Islet precursor cell (in vitro differentiated cells): ENCODE data around the gene GPR52.

Experiments
- DNase-seq: peaks from one replicate; pipeline ENCODE4 v3.0.0-alpha.2; 2018

Gene GPR52

GRCh38 chr1:174469052-174469451 lies 21.3 kb downstream of the GPR52 start:
- DNase-seq, result no peak

DNA sequence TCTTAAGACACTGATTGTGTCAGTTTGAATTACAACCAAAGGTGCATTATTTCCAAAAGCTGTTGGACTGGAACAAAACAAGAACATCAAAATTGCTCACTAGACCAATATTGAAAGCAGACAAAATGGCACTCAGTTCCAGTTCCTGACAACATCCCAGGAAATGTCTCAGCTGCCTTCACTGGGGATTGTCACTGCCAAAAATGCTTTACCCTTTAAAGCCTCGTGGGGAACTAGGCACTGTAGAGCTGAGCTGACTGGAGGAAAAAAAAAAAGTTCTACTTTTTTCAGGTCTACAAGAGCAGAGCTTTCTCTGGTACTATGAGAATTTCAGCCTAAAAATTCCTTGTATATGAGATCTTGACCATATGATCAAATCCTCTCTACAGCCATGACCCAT lies 21.9 kb downstream of the GPR52 start:
- no peak for DNase-seq

GRCh38 chr1:174479281-174479680 lies 31.5 kb downstream of the GPR52 start:
- no peak for DNase-seq

- no peak for DNase-seq
These were observed 32.6 kb downstream of the GPR52 start for GRCh38 chr1:174480324-174480723.

DNA sequence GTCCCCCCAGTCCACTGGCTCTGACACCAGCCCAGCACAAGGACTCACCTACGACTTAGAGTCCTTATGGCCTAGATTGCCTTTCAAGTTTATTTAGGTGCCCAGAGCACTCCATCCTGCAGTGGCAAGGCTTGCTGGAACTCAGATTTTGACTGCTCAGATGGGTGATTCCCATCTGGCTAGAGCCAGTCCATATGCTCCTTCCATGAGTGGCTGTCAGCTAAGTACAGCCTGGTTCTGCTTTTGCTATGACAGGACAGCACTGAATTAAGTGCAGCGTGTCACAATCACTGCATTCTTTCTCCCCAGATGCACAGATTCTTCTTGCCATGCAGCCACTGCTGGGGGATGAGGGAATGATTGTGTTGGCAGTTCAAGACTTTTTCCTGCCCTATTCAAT lies 43.8 kb downstream of the GPR52 start:
- DNase-seq, result no peak

DNA sequence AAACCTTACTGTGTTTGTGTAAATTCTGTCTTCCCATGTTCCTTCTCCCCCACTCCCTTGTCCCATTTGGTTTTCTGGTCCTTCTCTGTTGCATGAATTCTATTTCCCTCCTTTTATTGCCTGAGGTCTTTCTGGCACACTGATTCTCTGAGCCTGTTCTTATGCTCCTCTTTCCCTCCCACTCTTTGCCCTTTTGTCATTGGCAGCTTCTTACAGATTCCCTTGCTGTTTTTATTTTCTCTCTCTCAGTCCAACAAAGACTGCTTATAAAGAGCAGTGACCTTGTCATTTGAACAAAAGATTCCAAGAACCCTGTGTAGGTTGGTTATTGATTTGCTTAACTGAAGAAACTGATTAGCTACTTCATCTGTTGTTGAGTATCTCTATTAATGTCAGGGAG lies 49.7 kb downstream of the GPR52 start:
- DNase-seq, result no peak
